Brain microvascular endothelial cell (primary cell): ENCODE data around the gene ADAMTS8.

ENCODE experiments used
- DNase-seq: peaks from one replicate; pipeline ENCODE4 v3.0.0-alpha.2; 2020
- H3K27ac ChIP-seq: fragments of 250-450 bp; sonication (Bioruptor Pico); 2 replicates; pipeline ENCODE4 v1.5.1; 2020; ENCODE audit warnings: mild to moderate bottlenecking, moderate library complexity
- H3K27me3 ChIP-seq: fragments of 250-450 bp; sonication (Bioruptor Pico); replicated peaks from 2 replicates; pipeline ENCODE4 v1.5.1; 2020; ENCODE audit warnings: mild to moderate bottlenecking
- H3K36me3 ChIP-seq: fragments of 250-450 bp; sonication (Bioruptor Pico); replicated peaks from 2 replicates; pipeline ENCODE4 v1.5.1; 2020; ENCODE audit warnings: mild to moderate bottlenecking
- H3K4me3 ChIP-seq: 2 replicates; pipeline ENCODE4 v1.5.1; 2011; ENCODE audit warnings: low read depth, mild to moderate bottlenecking, control low read depth, low read length, moderate library complexity
- in situ Hi-C: cut with HindIII; loops from 2 replicates; pipeline ENCODE4 v1.10.0; 2017; ENCODE audit warnings: low sequenced_read_pairs, low pct_ligation_motif_present
- TF ChIP-seq, protein P1 (sequence below): IDR thresholded peaks from 2 replicates; pipeline ENCODE4 v1.5.1; 2011; ENCODE audit warnings: low read depth, mild to moderate bottlenecking, moderate library complexity, low read length, control low read depth, inconsistent platforms; ENCODE audit errors: missing control alignments

The ADAMTS8 gene

GRCh38 chr11:130451231-130452019, 23.0 kb upstream of the ADAMTS8 start:
- H3K27me3 ChIP-seq = no peaks in the 10 kb centered on the region
- in situ Hi-C loops = no loop called here

GRCh38 chr11:130449996-130450769, 21.8 kb upstream of the ADAMTS8 start:
- peak overlapping the region; percentile 58 for H3K4me3 ChIP-seq
- no peak overlapping the region for H3K27ac ChIP-seq
- no peaks in the 10 kb centered on the region for H3K36me3 ChIP-seq
- peak; percentile 74 for DNase-seq
- no peaks in the 10 kb centered on the region for H3K27me3 ChIP-seq
- TF ChIP-seq, protein P1, sequence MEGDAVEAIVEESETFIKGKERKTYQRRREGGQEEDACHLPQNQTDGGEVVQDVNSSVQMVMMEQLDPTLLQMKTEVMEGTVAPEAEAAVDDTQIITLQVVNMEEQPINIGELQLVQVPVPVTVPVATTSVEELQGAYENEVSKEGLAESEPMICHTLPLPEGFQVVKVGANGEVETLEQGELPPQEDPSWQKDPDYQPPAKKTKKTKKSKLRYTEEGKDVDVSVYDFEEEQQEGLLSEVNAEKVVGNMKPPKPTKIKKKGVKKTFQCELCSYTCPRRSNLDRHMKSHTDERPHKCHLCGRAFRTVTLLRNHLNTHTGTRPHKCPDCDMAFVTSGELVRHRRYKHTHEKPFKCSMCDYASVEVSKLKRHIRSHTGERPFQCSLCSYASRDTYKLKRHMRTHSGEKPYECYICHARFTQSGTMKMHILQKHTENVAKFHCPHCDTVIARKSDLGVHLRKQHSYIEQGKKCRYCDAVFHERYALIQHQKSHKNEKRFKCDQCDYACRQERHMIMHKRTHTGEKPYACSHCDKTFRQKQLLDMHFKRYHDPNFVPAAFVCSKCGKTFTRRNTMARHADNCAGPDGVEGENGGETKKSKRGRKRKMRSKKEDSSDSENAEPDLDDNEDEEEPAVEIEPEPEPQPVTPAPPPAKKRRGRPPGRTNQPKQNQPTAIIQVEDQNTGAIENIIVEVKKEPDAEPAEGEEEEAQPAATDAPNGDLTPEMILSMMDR = peak; percentile 82
- in situ Hi-C loops = loop anchor here (10.0 kb wide), 1 partner anchor 415 kb away; no protein-coding TSS in a partner anchor

More at GRCh38 chr11:130451231-130452019, 23.0 kb upstream of the ADAMTS8 start:
- no peak overlapping the region for H3K4me3 ChIP-seq
- H3K27ac ChIP-seq = no peak overlapping the region
- TF ChIP-seq, protein P1 = no peak
- peak; percentile 32 for DNase-seq
- H3K36me3 ChIP-seq = no peaks in the 10 kb centered on the region

DNA sequence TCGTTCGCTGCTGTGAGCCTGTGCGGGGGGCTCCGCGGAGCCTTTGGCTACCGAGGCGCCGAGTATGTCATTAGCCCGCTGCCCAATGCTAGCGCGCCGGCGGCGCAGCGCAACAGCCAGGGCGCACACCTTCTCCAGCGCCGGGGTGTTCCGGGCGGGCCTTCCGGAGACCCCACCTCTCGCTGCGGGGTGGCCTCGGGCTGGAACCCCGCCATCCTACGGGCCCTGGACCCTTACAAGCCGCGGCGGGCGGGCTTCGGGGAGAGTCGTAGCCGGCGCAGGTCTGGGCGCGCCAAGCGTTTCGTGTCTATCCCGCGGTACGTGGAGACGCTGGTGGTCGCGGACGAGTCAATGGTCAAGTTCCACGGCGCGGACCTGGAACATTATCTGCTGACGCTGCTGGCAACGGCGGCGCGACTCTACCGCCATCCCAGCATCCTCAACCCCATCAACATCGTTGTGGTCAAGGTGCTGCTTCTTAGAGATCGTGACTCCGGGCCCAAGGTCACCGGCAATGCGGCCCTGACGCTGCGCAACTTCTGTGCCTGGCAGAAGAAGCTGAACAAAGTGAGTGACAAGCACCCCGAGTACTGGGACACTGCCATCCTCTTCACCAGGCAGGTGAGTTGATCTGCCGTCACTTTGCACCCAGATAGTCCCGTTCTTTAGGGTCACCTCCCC, 21.0 kb upstream of the ADAMTS8 start:
- Histone ChIP-seq H3K4me3 (peak overlapping the region; percentile 58), H3K27me3 (no peaks in the 10 kb centered on the region), H3K36me3 (no peaks in the 10 kb centered on the region), H3K27ac (no peak overlapping the region)
- no peak for DNase-seq
- TF ChIP-seq, protein P1 = no peak
- in situ Hi-C loops = loop anchor here (10.0 kb wide), 1 partner anchor 415 kb away; no protein-coding TSS in a partner anchor

DNA sequence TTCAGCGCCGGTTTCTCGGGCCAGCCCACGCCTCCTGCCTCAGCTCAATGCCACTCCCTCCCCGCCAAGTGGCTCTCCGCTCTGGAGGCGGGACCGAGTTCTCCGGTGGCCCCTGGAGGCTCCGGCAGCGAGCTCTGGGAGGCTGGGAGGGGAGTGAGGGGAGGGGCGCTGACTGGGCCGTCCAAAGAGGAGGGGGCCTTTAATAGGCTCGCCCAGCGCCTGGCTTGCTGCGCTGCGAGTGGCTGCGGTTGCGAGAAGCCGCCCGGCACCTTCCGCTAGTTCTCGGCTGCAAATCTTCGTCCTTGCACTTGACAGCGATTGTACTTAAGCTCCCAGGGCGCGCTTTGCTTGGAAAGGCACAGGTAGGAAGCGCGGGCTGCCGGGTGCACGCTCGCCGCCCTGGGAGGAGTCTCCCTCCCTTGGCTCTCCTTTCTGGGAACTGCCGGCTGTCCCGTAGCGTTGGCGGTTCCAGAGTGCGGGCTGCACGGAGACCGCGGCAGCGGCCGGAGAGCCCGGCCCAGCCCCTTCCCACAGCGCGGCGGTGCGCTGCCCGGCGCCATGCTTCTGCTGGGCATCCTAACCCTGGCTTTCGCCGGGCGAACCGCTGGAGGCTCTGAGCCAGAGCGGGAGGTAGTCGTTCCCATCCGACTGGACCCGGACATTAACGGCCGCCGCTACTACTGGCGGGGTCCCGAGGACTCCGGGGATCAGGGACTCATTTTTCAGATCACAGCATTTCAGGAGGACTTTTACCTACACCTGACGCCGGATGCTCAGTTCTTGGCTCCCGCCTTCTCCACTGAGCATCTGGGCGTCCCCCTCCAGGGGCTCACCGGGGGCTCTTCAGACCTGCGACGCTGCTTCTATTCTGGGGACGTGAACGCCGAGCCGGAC, 20.3 kb upstream of the ADAMTS8 start, which contains the start of gene ADAMTS15:
TSS of gene ADAMTS15 (plus strand) at position 230 of the 894 bp plus-strand sequence. CDS start at position 559, 329 bp downstream.
- Histone ChIP-seq H3K36me3 (no peaks in the 10 kb centered on the region), H3K4me3 (peak within 1 kb of the TSS; percentile 58), H3K27ac (no peak within 1 kb of the TSS), H3K27me3 (no peaks in the 10 kb centered on the region)
- TF ChIP-seq, protein P1 = no peak
- DNase-seq = peak; percentile 61
- in situ Hi-C loops = loop anchor here (10.0 kb wide), 1 partner anchor 416 kb away; no protein-coding TSS in a partner anchor

- no peak overlapping the region for H3K27ac ChIP-seq
- no peak for DNase-seq
- peak overlapping the region; percentile 58 for H3K4me3 ChIP-seq
- in situ Hi-C loops = loop anchor here (10.0 kb wide), 1 partner anchor 417 kb away; no protein-coding TSS in a partner anchor
- TF ChIP-seq, protein P1 = no peak
- H3K27me3 ChIP-seq = no peaks in the 10 kb centered on the region
- no peaks in the 10 kb centered on the region for H3K36me3 ChIP-seq
These were observed 19.6 kb upstream of the ADAMTS8 start for GRCh38 chr11:130448039-130448415.
